HG02610 (cell line): ENCODE measurements around the gene ACTN1.
"Not testable (repeated sequence)": the region's sequence is repeated elsewhere in the genome, so short reads cannot be mapped to it uniquely, and the experiment has no call there.

Experiments
- ATAC-seq: cut with Tn5 transposase; IDR thresholded peaks from one replicate; pipeline ENCODE4 v1.9.1; 2021; ENCODE audit warnings: mild to moderate bottlenecking, moderate library complexity; ENCODE audit not compliant: unreplicated experiment

The ACTN1 gene

GRCh38 chr14:68979021-68979721 is at the start of gene ACTN1:
ACTN1 (minus strand) TSS chr14:68979302; CDS start chr14:68979056, 246 bp downstream.
- ATAC-seq: no peak

- no peak for ATAC-seq
Measured at GRCh38 chr14:69027242-69027913, 48.3 kb upstream of the ACTN1 start.

- no peak for ATAC-seq
Measured at GRCh38 chr14:69023035-69023434, 43.9 kb upstream of the ACTN1 start.

GRCh38 chr14:69022093-69022492 is 43.0 kb upstream of the ACTN1 start:
- not testable (repeated sequence) for ATAC-seq

- no peak for ATAC-seq
Measured at GRCh38 chr14:69017706-69018105, 38.6 kb upstream of the ACTN1 start.

GRCh38 chr14:69014829-69015259 is 35.7 kb upstream of the ACTN1 start:
- ATAC-seq: no peak

GRCh38 chr14:69013943-69014782 is 35.1 kb upstream of the ACTN1 start:
- ATAC-seq: no peak

- no peak for ATAC-seq
Measured at GRCh38 chr14:69012256-69012953, 33.3 kb upstream of the ACTN1 start.

GRCh38 chr14:69010648-69011047 is 31.5 kb upstream of the ACTN1 start:
- no peak for ATAC-seq

GRCh38 chr14:69008421-69008884 is 29.4 kb upstream of the ACTN1 start:
- no peak for ATAC-seq

- ATAC-seq: no peak
Measured at GRCh38 chr14:69006346-69006745, 27.2 kb upstream of the ACTN1 start.

- no peak for ATAC-seq
Measured at GRCh38 chr14:69005432-69006148, 26.5 kb upstream of the ACTN1 start.

GRCh38 chr14:69004731-69005431 is 25.8 kb upstream of the ACTN1 start:
- no peak for ATAC-seq

- no peak for ATAC-seq
Measured at GRCh38 chr14:69003626-69004025, 24.5 kb upstream of the ACTN1 start.

- no peak for ATAC-seq
Measured at GRCh38 chr14:69002069-69002468, 23.0 kb upstream of the ACTN1 start.

- ATAC-seq: no peak
Measured at GRCh38 chr14:69001375-69001774, 22.3 kb upstream of the ACTN1 start.

GRCh38 chr14:68998062-68998461 is 19.0 kb upstream of the ACTN1 start:
- no peak for ATAC-seq

GRCh38 chr14:68995731-68996130 is 16.6 kb upstream of the ACTN1 start:
- no peak for ATAC-seq

GRCh38 chr14:68994056-68994455 is 15.0 kb upstream of the ACTN1 start:
- ATAC-seq: no peak

- no peak for ATAC-seq
Measured at GRCh38 chr14:68987653-68988036, 8.5 kb upstream of the ACTN1 start.
